NCI-H1105 (cell line): Measurements from ENCODE around the gene LGI2.
"Not testable (repeated sequence)": the region's sequence is repeated elsewhere in the genome, so short reads cannot be mapped to it uniquely, and the experiment has no call there.

Experiments used
- DNase-seq: peaks from one replicate; lab custom pipeline; 2025; lab: John Stamatoyannopoulos, UW

Gene LGI2

GRCh38 chr4:25030277-25031076 is at the start of gene LGI2:
Gene LGI2, minus strand, starts transcription at chr4:25030946. Its CDS starts 253 bp downstream, at chr4:25030693.
- peak; percentile 29 for DNase-seq

- DNase-seq: no peak
Observed at GRCh38 chr4:25078523-25078922, 47.8 kb upstream of the LGI2 start.

GRCh38 chr4:25076625-25077398 is 46.1 kb upstream of the LGI2 start:
- DNase-seq: no peak

DNA sequence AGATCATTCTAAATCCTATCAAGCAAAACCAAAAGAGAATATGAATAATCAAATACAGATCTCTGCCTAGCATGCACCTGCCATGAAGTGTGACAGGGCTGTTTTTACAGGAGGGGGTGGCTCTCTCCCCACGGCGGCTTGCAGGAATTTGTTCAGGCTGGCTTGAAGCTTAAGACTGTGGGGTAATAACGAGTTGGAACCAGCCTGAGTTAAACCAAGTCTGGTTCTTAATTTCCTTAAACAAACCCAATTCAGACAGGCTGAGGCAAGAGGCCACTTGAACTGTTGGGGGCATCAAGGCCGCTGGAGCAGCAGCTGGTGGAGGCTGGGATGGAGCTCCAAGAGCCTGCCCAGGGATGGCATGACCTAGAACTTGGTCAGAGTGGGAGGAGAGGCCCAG is 45.1 kb upstream of the LGI2 start:
- DNase-seq: no peak

DNA sequence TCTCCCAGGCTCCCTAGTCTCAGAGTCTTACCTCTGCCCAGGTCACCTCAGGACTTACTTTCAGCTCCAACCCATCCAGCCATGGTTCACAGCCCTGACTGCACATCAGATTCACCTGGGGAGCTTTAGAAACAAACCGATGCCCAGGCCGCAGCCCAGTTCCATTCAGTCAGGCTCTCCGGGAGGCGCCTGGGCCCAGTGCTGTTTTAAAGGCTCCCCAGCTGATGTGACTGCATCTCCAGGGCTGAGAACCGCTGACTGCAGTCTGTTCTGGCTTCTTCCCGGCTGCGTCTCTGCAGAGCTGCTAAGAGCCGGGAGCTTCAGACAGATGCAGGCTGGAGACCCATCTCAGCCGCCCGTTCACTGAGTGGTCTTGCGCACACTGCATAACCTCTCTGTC is 44.4 kb upstream of the LGI2 start:
- DNase-seq: no peak

DNA sequence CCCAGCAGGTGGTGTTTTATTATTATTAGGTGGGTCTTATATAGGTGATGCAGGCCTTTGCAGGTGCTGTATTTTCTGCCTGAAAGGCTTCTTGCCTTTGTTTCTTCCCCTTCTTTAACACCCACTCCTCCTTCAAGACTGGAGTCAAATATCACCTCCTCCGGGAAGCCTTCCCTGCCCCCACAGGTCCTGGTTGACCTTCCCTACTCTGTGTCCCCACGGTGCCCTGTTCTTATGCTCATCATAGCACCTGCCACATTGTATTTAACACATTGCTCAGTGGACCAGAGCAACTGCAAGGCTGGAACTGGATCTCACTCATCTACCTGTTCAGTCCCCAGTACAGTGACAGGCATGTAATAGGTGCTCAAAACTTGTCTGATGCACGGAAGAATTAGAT is 39.8 kb upstream of the LGI2 start:
- no peak for DNase-seq

DNA sequence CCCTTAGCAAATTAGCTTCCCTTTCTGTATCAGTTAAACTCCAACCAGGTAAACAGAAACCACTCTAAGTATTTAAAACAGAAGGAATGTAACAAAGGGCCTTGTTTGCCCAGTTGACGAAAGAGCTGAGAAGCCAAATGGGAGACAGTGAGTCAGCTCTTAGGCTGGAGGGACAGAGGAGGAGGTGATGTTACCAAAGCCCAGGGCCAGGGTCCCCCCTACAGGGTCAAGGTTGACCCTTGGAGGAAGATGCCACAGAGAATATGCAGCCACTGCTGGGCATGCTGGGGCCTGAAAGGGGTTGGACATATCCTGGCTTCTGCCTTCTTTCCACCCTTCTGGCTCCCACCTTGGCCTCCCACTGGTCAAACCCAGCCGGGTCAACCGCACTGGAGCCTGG is 38.3 kb upstream of the LGI2 start:
- no peak for DNase-seq

DNA sequence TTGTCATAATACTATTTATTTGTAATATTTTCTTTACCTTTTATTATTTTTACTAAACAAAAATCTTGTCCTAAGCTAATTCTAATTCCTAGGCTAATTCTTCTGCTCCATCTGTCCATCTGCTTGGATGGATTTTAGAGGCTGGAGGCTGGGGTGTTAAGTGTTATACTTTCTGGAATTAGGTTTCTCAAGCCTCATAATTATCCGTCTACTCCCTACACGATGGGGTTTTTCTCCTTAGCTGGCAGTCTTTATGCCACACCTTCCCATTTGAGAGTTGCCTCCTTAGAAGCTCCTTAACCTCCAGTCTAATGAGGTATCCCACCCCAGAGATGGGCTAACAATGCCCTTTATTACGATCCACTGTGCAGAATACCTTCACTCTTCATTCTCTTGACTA is 37.6 kb upstream of the LGI2 start:
- no peak for DNase-seq

- DNase-seq: no peak
Observed at GRCh38 chr4:25065932-25066590, 35.3 kb upstream of the LGI2 start.

- no peak for DNase-seq
Observed at GRCh38 chr4:25065431-25065858, 34.7 kb upstream of the LGI2 start.

GRCh38 chr4:25064447-25064846 is 33.7 kb upstream of the LGI2 start:
- not testable (repeated sequence) for DNase-seq

GRCh38 chr4:25063116-25063515 is 32.4 kb upstream of the LGI2 start:
- no peak for DNase-seq

- no peak for DNase-seq
Observed at GRCh38 chr4:25062098-25062497, 31.4 kb upstream of the LGI2 start.

- no peak for DNase-seq
Observed at GRCh38 chr4:25061602-25062001, 30.9 kb upstream of the LGI2 start.

DNA sequence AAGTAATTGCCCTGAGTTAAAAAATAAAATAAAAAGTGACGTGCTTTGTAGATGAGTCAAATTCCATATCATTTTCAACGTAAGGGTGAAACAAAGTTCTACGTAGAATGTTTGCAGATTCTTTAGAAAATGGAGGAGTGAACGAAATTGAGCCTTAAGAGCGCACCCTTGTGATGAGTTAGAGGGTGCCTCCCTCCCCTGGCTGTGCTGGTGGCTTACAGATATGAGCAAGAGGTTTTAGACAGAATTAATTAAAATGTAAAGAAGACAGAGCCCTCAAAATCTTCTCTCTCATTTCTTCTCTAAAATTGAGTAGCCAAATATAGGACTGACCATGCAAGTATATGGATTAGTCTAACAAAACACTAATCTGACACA is 30.2 kb upstream of the LGI2 start:
- no peak for DNase-seq

GRCh38 chr4:25060241-25060962 is 29.7 kb upstream of the LGI2 start:
- DNase-seq: no peak

DNA sequence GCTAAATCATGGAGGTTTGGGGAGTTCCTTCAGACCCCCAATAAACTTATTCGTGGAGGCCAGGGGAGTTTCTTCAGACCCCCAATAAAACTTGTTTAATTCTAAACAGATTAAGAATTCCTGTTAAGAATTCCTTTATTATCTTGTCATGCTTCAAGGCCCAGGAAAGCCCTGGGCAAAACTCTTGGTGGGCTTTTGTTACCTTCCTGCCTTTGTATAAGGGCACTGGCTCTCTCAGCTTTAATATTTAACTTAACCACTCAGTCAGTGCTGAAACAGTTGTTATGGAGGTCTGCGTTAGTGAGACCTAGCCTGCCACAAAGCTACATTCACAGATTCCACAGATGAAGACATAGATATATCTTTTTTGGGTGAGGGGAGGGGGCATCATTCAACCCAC is 29.0 kb upstream of the LGI2 start:
- DNase-seq: no peak

- DNase-seq: no peak
Observed at GRCh38 chr4:25058796-25059195, 28.1 kb upstream of the LGI2 start.

DNA sequence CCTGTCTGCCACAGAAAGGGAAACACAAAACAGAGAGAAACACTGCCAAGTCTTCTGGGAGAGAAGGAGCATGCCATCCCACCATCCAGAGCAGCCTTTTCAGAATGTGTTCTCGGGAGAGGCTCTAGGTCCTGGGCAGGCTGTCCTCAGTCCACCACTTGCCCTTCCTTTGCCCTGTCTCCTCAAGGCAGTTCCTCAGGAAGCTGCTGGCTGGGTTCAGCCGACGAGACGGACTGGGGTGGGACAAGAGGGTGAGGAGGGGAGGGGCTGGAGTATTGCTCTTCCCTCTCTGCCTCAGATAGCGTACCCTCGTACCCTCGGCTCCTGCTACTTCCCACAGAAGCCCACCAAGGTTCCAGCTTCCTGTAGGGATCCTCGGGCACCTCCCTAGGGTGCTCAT is 26.6 kb upstream of the LGI2 start:
- DNase-seq: no peak

DNA sequence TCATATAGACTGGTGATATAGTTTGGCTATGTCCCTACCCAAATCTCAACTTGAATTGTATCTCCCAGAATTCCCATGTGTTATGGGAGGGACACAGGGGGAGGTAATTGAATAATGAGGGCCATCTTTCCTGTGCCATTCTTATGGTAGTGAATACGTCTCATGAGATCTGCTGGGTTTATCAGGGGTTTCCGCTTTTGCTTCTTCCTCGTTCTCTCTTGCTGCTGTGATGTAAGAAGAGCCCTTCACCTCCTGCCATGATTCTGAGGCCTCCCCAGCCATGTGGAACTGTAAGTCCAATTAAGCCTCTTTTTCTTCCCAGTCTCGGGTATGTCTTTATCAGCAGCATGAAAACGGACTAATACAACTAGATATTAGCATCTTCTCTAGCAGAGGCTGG is 21.3 kb upstream of the LGI2 start:
- not testable (repeated sequence) for DNase-seq

DNA sequence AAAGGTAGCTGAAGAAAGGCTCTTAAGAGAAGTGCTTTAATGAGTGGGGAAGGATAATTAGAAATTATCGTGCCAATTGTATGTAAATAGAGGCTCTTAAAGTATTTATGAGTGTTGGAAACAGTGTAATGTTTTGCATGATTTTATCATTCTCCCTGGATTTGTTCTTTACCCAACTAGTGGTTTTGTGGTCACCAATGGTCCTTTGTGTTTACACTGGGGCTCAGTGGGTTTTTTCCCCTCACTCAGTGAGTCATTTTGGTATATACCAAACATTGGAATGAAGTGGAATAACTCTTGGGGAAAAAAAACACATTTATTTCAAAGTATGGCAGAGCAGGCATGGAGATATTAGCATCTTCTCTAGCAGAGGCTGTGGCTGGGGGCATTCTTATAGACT is 20.8 kb upstream of the LGI2 start:
- no peak for DNase-seq

- DNase-seq: no peak
Observed at GRCh38 chr4:25050370-25051078, 19.8 kb upstream of the LGI2 start.
